Spleen (tissue), 11 donors: ENCODE results near the gene CTNNA1. TPM values are rescaled to one million over a fixed set of nuclear protein-coding genes. Genes with fewer than 3 reads are reported as not detected.
"Not testable (repeated sequence)": the region's sequence is repeated elsewhere in the genome, so short reads cannot be mapped to it uniquely, and the experiment has no call there.

Experiments used
- DNase-seq: peaks from one replicate; pipeline ENCODE4 v3.0.0-alpha.2; 2020
- H3K27ac ChIP-seq, 8 donors: fragments of 200-600 bp; sonication (generic) in 7 of 8; 1 replicate in 4 of 8; 2 replicates in 4 of 8; pipeline versions ENCODE4 v1.5.0 to v1.8.0; 2016 to 2021; ENCODE audit warnings: inconsistent platforms in 4 of 8, mild to moderate bottlenecking in 4 of 8, moderate library complexity in 1 of 8
- H3K27me3 ChIP-seq, 7 donors: fragments of 200-600 bp; sonication (generic) in 6 of 7; replicated peaks in 1 of 7; 1 replicate in 4 of 7; 2 replicates in 3 of 7; pipeline versions ENCODE4 v1.5.0 to v1.8.0; 2016 to 2021; ENCODE audit warnings: inconsistent platforms in 3 of 7, mild to moderate bottlenecking in 1 of 7
- H3K36me3 ChIP-seq, 6 donors: fragments of 200-600 bp; sonication (generic) in 5 of 6; 1 replicate in 4 of 6; 2 replicates in 2 of 6; pipeline versions ENCODE4 v1.5.0 to v1.8.0; 2016 to 2021; ENCODE audit warnings: inconsistent platforms in 2 of 6
- H3K4me1 ChIP-seq, 6 donors: fragments of 200-600 bp; sonication (generic) in 5 of 6; 1 replicate in 3 of 6; 2 replicates in 3 of 6; pipeline versions ENCODE4 v1.5.0 to v1.8.0; 2016 to 2021; ENCODE audit warnings: inconsistent platforms in 3 of 6
- H3K4me3 ChIP-seq, 8 donors: fragments of 200-600 bp; sonication (generic) in 7 of 8; 1 replicate in 4 of 8; 2 replicates in 4 of 8; pipeline versions ENCODE4 v1.5.0 to v1.8.0; 2016 to 2021; ENCODE audit warnings: inconsistent platforms in 4 of 8, mild to moderate bottlenecking in 4 of 8, moderate library complexity in 2 of 8
- H3K9me3 ChIP-seq, 8 donors: fragments of 200-600 bp; sonication (generic) in 7 of 8; 1 replicate in 4 of 8; 2 replicates in 4 of 8; pipeline versions ENCODE4 v1.5.0 to v1.8.0; 2016 to 2021; ENCODE audit warnings: inconsistent platforms in 4 of 8
- CTCF ChIP-seq, 11 experiments: fragments of 200-600 bp in 7 of 11; fragments of 450-650 bp in 4 of 11; sonication (generic) in 4 of 11; IDR thresholded peaks in 8 of 11; conservative IDR thresholded peaks in 3 of 11; 1 replicate in 7 of 11; 2 replicates in 4 of 11; pipeline versions ENCODE4 v1.4.0 to v1.8.0; 2016 to 2021; ENCODE audit warnings: antibody characterized with exemption in 11 of 11, inconsistent platforms in 4 of 11, mild to moderate bottlenecking in 1 of 11
- POLR2A ChIP-seq, 3 donors: fragments of 450-650 bp; IDR thresholded peaks; one replicate each; pipeline ENCODE4 v1.5.1; 2017; ENCODE audit warnings: antibody characterized with exemption in 3 of 3, mild to moderate bottlenecking in 1 of 3
- POLR2AphosphoS5 ChIP-seq, 3 donors: sonication (generic); formaldehyde crosslinking; IDR thresholded peaks; one replicate each; pipeline ENCODE4 v1.5.1; 2017; ENCODE audit warnings: antibody characterized with exemption in 3 of 3
- whole genome bisulfite sequencing, 5 donors: extraction: QIAGEN DNeasy Blood & Tissue Kit in 3 of 5; methylation state at CpG; one replicate each; pipeline versions ENCODE4 v1.1.5 to v1.1.7; 2013 to 2018; 5-methylcytosine and 5-hydroxymethylcytosine counted together
- intact Hi-C: fragments of 100-400 bp; cut with DNase I; formaldehyde crosslinking; loops from one replicate; pipeline ENCODE4 v1.15.0; 2023; ENCODE audit warnings: low total_unique reads
- polyA plus RNA-seq, 3 donors: library from polyadenylated mRNA; stranded (reverse); fragments of 200-250 nt; gene quantifications; one replicate each; pipeline ENCODE4 v1.2.1, GENCODE V29; 2013
- total RNA-seq, 7 donors: library from RNA; depleted of rRNA in 3 of 7; stranded (reverse); fragments of >200 nt in 3 of 7; fragmentation: NEBNext Ultra II Directional in 4 of 7; extraction: Animal tissue kit (Norgen Biotek cat#: 25700) in 4 of 7; gene quantifications; one replicate each; pipeline versions ENCODE4 v1.1.0 to v1.2.1, GENCODE V29; 2016 to 2021
- donor health status: healthy with polysubstance abuse.
- donor health status: DM: no; HTN: no; CAD: no; lungs with moderate emphysema.
- donor health status: DM: no; HTN: no; CAD: no.
- donor health status: Bipolar disorder and iron deficiency.
- donor health status: healthy.
- donor health status: DM: no; HTN: no; CAD: no.
- donor health status: DM: yes; HTN: yes; CAD: no.

CTNNA1 gene
- total and polyA plus RNA-seq, 10 donors: 26.7 to 313 (median 186) TPM

DNA sequence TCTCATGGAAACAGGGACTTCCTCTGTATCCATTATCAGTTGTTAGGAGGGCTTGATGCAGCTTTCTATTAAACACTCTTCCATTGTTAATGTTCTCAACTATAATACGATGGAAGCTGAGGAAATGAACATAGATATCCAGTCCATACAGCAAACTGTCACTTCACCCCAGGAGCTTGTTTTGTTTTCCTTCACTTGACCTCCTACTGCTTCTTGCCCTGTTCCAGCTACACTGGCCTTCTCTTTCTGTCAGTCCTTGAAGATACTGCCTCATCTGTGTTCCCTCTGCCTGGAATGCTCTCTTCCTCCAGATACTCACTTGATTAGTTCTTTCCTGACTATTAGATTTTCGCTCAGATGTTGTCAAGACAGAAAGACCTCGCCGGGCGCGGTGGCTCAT is 17.1 kb downstream of the CTNNA1 start:
- TF ChIP-seq POLR2A (IDR thresholded peaks at IDR 0.05): no peak
- TF ChIP-seq POLR2AphosphoS5 (IDR thresholded peaks at IDR 0.05): no peak
- TF ChIP-seq CTCF (IDR thresholded peaks at IDR 0.05 in 8 of 11, conservative IDR thresholded peaks at IDR 0.05 in 3 of 11): no peak
- 80 to 95% (median 92%) methylated on average over 6 of the region's 6 CpGs for WGBS, 5 donors
- H3K4me3 ChIP-seq: no peak overlapping the region
- H3K27me3 ChIP-seq: no peaks in the 10 kb centered on the region
- H3K4me1 ChIP-seq: peaks cover 0 to 57% (median 26%) of the 10 kb centered on the region in 6 donors
- no peak overlapping the region for H3K27ac ChIP-seq
- no peak for DNase-seq
- intact Hi-C loops: no loop called here
- peaks cover 0 to 8% (median 0%) of the 10 kb centered on the region in 6 donors for H3K36me3 ChIP-seq
- no peaks in the 10 kb centered on the region for H3K9me3 ChIP-seq

GRCh38 chr5:138770977-138771376 is 17.8 kb downstream of the CTNNA1 start:
- TF ChIP-seq POLR2AphosphoS5 (IDR thresholded peaks at IDR 0.05) (no peak), POLR2A (IDR thresholded peaks at IDR 0.05) (no peak), CTCF (IDR thresholded peaks at IDR 0.05 in 8 of 11, conservative IDR thresholded peaks at IDR 0.05 in 3 of 11) (no peak)
- Histone ChIP-seq H3K4me1 (peaks cover 0 to 57% (median 26%) of the 10 kb centered on the region in 6 donors), H3K4me3 (no peak overlapping the region), H3K27me3 (no peaks in the 10 kb centered on the region), H3K27ac (no peak overlapping the region), H3K9me3 (no peaks in the 10 kb centered on the region), H3K36me3 (peaks cover 0 to 8% (median 0%) of the 10 kb centered on the region in 6 donors)
- 58 to 71% (median 68%) methylated on average over 1 of the region's 1 CpG for WGBS, 5 donors
- no peak for DNase-seq
- intact Hi-C loops: no loop called here

GRCh38 chr5:138772986-138773594 is 19.9 kb downstream of the CTNNA1 start:
- no peak for DNase-seq
- peaks cover 0 to 40% (median 20%) of the 10 kb centered on the region in 6 donors for H3K4me1 ChIP-seq
- H3K36me3 ChIP-seq: peaks cover 0 to 11% (median 0%) of the 10 kb centered on the region in 6 donors
- intact Hi-C loops: no loop called here
- no peak overlapping the region for H3K4me3 ChIP-seq
- H3K27me3 ChIP-seq: no peaks in the 10 kb centered on the region
- H3K9me3 ChIP-seq: no peaks in the 10 kb centered on the region
- TF ChIP-seq POLR2AphosphoS5 (IDR thresholded peaks at IDR 0.05) (no peak), CTCF (IDR thresholded peaks at IDR 0.05 in 8 of 11, conservative IDR thresholded peaks at IDR 0.05 in 3 of 11) (no peak), POLR2A (IDR thresholded peaks at IDR 0.05) (no peak)
- WGBS, 5 donors: 73 to 88% (median 79%) methylated on average over 5 of the region's 5 CpGs
- no peak overlapping the region for H3K27ac ChIP-seq

GRCh38 chr5:138773624-138774023 is 20.4 kb downstream of the CTNNA1 start:
- DNase-seq, H3K9me3 ChIP-seq, H3K4me3 ChIP-seq, H3K27me3 ChIP-seq, intact Hi-C loops, H3K27ac ChIP-seq: not testable (repeated sequence)
- peaks cover 0 to 16% (median 0%) of the 10 kb centered on the region in 6 donors for H3K36me3 ChIP-seq
- H3K4me1 ChIP-seq: peaks cover 0 to 40% (median 17%) of the 10 kb centered on the region in 6 donors
- 89 to 97% (median 94%) methylated on average over 6 of the region's 6 CpGs for WGBS, 5 donors
